Fibroblast of lung (primary cell): ENCODE results near the gene SPARC. TPM values are rescaled to one million over a fixed set of nuclear protein-coding genes. Genes with fewer than 3 reads are reported as not detected.
"Not testable (repeated sequence)": the region's sequence is repeated elsewhere in the genome, so short reads cannot be mapped to it uniquely, and the experiment has no call there.

Source experiments
- DNase-seq, 2 donors: peaks; one replicate each; pipeline versions ENCODE4 v3.0.0 to v3.0.0-alpha.2; 2010; ENCODE audit warnings: low read depth in 2 of 2
- H2AFZ ChIP-seq: 2 replicates; pipeline ENCODE4 v1.5.1; 2012; ENCODE audit warnings: low read length, control low read depth, inconsistent platforms
- H3K27ac ChIP-seq: 2 replicates; pipeline ENCODE4 v1.5.1; 2011; ENCODE audit warnings: low read length, control low read depth; ENCODE audit not compliant: insufficient read depth
- H3K27me3 ChIP-seq: 2 replicates; pipeline ENCODE4 v1.5.1; 2011; ENCODE audit warnings: mild to moderate bottlenecking, low read length; ENCODE audit not compliant: control insufficient read depth, insufficient read depth
- H3K36me3 ChIP-seq: 2 replicates; pipeline ENCODE4 v1.5.1; 2011; ENCODE audit warnings: low read length; ENCODE audit not compliant: control insufficient read depth, insufficient read depth
- H3K4me1 ChIP-seq: 2 replicates; pipeline ENCODE4 v1.5.1; 2011; ENCODE audit warnings: low read length; ENCODE audit not compliant: control insufficient read depth, insufficient read depth; ENCODE audit errors: extremely low read depth
- H3K4me2 ChIP-seq: 2 replicates; pipeline ENCODE4 v1.5.1; 2011; ENCODE audit warnings: low read length, control low read depth; ENCODE audit not compliant: insufficient read depth; ENCODE audit errors: extremely low read depth
- H3K4me3 ChIP-seq, 4 experiments: fragments of 200-600 bp in 1 of 4; sonication (generic) in 1 of 4; replicated peaks in 1 of 4; 2 replicates each; pipeline ENCODE4 v1.5.1; 2011 to 2016; ENCODE audit warnings: low read length in 4 of 4, low read depth in 3 of 4, mild to moderate bottlenecking in 3 of 4, control low read depth in 2 of 4, inconsistent platforms in 1 of 4, mixed read lengths in 1 of 4; ENCODE audit not compliant: insufficient read depth in 1 of 4; ENCODE audit errors: control extremely low read depth in 1 of 4
- H3K79me2 ChIP-seq: 2 replicates; pipeline ENCODE4 v1.5.1; 2012; ENCODE audit warnings: mild to moderate bottlenecking, low read length, inconsistent platforms; ENCODE audit not compliant: control insufficient read depth, insufficient read depth
- H3K9ac ChIP-seq: 2 replicates; pipeline ENCODE4 v1.5.1; 2011; ENCODE audit warnings: mild to moderate bottlenecking, low read length, control low read depth; ENCODE audit not compliant: insufficient read depth
- H3K9me3 ChIP-seq: 2 replicates; pipeline ENCODE4 v1.5.1; 2012; ENCODE audit warnings: low read depth, low read length; ENCODE audit not compliant: control insufficient read depth, insufficient read depth
- H4K20me1 ChIP-seq: 2 replicates; pipeline ENCODE4 v1.5.1; 2011; ENCODE audit warnings: low read length; ENCODE audit not compliant: control insufficient read depth, insufficient read depth; ENCODE audit errors: extremely low read depth
- CTCF ChIP-seq, 2 donors: IDR thresholded peaks in 1 of 2; conservative IDR thresholded peaks in 1 of 2; 1 replicate in 1 of 2; 2 replicates in 1 of 2; pipeline ENCODE4 v1.5.1; 2011 to 2012; ENCODE audit warnings: low read length in 2 of 2, control low read depth in 1 of 2, inconsistent platforms in 1 of 2, low read depth in 1 of 2, mild to moderate bottlenecking in 1 of 2
- EZH2 ChIP-seq: IDR thresholded peaks from 2 replicates; pipeline ENCODE4 v1.5.1; 2012; ENCODE audit warnings: low read length, control low read depth, mild to moderate bottlenecking; ENCODE audit errors: missing control alignments
- polyA plus RNA-seq, 2 donors: library from polyadenylated mRNA; depleted of rRNA in 1 of 2; stranded (reverse) in 1 of 2; unstranded in 1 of 2; fragments of >200 nt; gene quantifications; 2 replicates each; pipeline ENCODE4 v1.2.1, GENCODE V29; 2011 to 2012; ENCODE audit warnings: missing spikeins in 1 of 2
- total RNA-seq: library from RNA; depleted of rRNA; stranded (reverse); fragments of >200 nt; gene quantifications from 2 replicates; pipeline ENCODE4 v1.2.1, GENCODE V29; 2014

Gene SPARC
- total and polyA plus RNA-seq, 2 donors (not counting 1 experiment from before 2014, with no cell fraction given), result 408 to 6,513 TPM

DNA sequence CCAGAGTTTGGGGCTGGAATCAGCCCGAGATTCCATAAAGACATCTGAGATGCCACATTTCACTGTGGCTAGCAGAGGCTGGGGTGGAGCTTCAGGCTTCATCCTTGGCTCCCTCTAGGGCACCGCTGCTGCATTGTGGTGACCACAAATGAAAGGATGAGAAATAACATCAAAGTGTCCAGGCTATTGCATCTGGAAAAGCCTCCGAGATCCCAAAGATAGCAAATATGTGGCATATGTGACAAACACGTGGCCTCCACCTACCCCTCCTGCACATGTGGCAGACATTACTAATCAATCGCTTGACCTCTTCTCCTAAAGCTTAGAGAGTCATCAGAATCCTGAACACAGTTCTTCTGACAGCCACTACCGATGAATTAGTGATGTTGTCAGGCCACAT, 4.5 kb downstream of the SPARC start:
- Histone ChIP-seq H3K79me2 (peaks cover 93% of the 10 kb centered on the region), H3K4me3 (peak overlapping the region; percentile 15 to 94 (median 27)), H3K4me2 (no peak overlapping the region), H4K20me1 (peaks cover 2% of the 10 kb centered on the region), H3K4me1 (peaks cover 42% of the 10 kb centered on the region), H3K27ac (peak overlapping the region; percentile 99), H2AFZ (no peak overlapping the region), H3K9ac (no peak overlapping the region), H3K27me3 (no peaks in the 10 kb centered on the region), H3K36me3 (peaks cover 5% of the 10 kb centered on the region), H3K9me3 (no peaks in the 10 kb centered on the region)
- TF ChIP-seq EZH2, result no peak
- TF ChIP-seq CTCF (conservative IDR thresholded peaks at IDR 0.05 in 1 of 2, IDR thresholded peaks at IDR 0.05 in 1 of 2; ENCODE audit: low read depth in 1 of 2, low read length in 2 of 2), result peak in 1 of 2 donors; percentile 8
- peak; percentile 18 to 51 for DNase-seq

DNA sequence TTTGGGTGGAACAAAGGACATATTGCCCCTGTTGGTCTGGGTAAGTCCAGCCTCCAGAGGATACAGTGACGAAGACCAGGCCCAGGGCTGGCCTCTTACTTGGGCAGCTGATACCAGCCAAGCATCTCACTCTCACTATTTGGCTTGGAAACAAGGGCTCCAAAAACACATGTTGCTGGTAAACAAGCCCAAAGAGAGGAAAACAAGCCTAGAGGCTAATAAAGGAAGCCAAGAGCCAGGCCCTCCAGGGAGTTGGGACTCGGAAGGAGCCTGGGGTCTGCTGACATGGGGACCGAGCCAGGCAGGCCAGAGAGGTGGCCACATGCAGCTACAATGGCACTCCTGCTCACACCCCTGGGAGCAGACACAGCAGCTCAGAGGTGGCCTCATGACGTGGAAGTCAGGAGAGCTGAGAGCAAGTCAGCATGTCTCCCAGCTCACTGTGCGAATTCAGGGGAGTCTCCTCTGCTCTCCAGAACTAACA, 5.7 kb downstream of the SPARC start:
- TF ChIP-seq EZH2, result no peak
- no peak for TF ChIP-seq CTCF (conservative IDR thresholded peaks at IDR 0.05 in 1 of 2, IDR thresholded peaks at IDR 0.05 in 1 of 2; ENCODE audit: low read depth in 1 of 2, low read length in 2 of 2)
- peaks cover 98% of the 10 kb centered on the region for H3K79me2 ChIP-seq
- no peaks in the 10 kb centered on the region for H3K27me3 ChIP-seq
- H3K9me3 ChIP-seq, result no peaks in the 10 kb centered on the region
- peak overlapping the region in 3 of 4 experiments; percentile 10 to 94 (median 20) for H3K4me3 ChIP-seq
- H2AFZ ChIP-seq, result no peak overlapping the region
- H3K4me2 ChIP-seq, result peak overlapping the region; percentile 71
- peaks cover 2% of the 10 kb centered on the region for H4K20me1 ChIP-seq
- peak overlapping the region; percentile 49 for H3K9ac ChIP-seq
- peaks cover 6% of the 10 kb centered on the region for H3K36me3 ChIP-seq
- peak overlapping the region; percentile 99 for H3K27ac ChIP-seq
- H3K4me1 ChIP-seq, result peaks cover 51% of the 10 kb centered on the region
- DNase-seq, result peak; percentile 5 to 32

- Histone ChIP-seq H3K27ac (peak overlapping the region; percentile 99), H3K4me1 (peaks cover 58% of the 10 kb centered on the region), H3K4me2 (peak overlapping the region; percentile 71), H3K4me3 (peak overlapping the region in 1 of 4 experiments; percentile 94), H3K79me2 (peaks cover 98% of the 10 kb centered on the region)
- H4K20me1 ChIP-seq, H3K27me3 ChIP-seq, H2AFZ ChIP-seq, H3K36me3 ChIP-seq, H3K9ac ChIP-seq, H3K9me3 ChIP-seq: not testable (repeated sequence)
- peak; percentile 20 to 33 for DNase-seq
These were observed 6.6 kb downstream of the SPARC start for GRCh38 chr5:151680156-151680505.
